Endodermal cell (in vitro differentiated cells): ENCODE results near the gene SCN9A. TPM values are rescaled to one million over a fixed set of nuclear protein-coding genes. Genes with fewer than 3 reads are reported as not detected.
"Not testable (repeated sequence)": the region's sequence is repeated elsewhere in the genome, so short reads cannot be mapped to it uniquely, and the experiment has no call there.

ENCODE experiments used
- DNase-seq: peaks from one replicate; pipeline ENCODE4 v3.0.0-alpha.2; 2017
- H3K27ac ChIP-seq: 2 replicates; pipeline ENCODE4 v1.5.1; 2013; ENCODE audit warnings: mild to moderate bottlenecking, low read depth, low read length, moderate library complexity
- H3K27me3 ChIP-seq: 2 replicates; pipeline ENCODE4 v1.6.1; 2013; ENCODE audit warnings: mild to moderate bottlenecking, low read length, moderate library complexity; ENCODE audit not compliant: insufficient read depth, control insufficient read depth, poor library complexity, severe bottlenecking
- H3K36me3 ChIP-seq: 2 replicates; pipeline ENCODE4 v1.7.0; 2013; ENCODE audit warnings: mild to moderate bottlenecking, low read length, moderate library complexity; ENCODE audit not compliant: control insufficient read depth, insufficient read depth
- H3K4me1 ChIP-seq: one replicate; pipeline ENCODE4 v1.7.0; 2013; ENCODE audit warnings: low read length; ENCODE audit not compliant: control insufficient read depth, insufficient read depth
- H3K4me3 ChIP-seq: 2 replicates; pipeline ENCODE4 v1.5.1; 2013; ENCODE audit warnings: mild to moderate bottlenecking, low read length, moderate library complexity
- H3K9ac ChIP-seq: 2 replicates; pipeline ENCODE4 v1.6.1; 2013; ENCODE audit warnings: mild to moderate bottlenecking, low read length, moderate library complexity; ENCODE audit not compliant: poor library complexity, severe bottlenecking; ENCODE audit errors: extremely low read depth
- H3K9me3 ChIP-seq: 2 replicates; pipeline ENCODE4 v1.6.1; 2013; ENCODE audit warnings: mild to moderate bottlenecking, low read length, moderate library complexity; ENCODE audit not compliant: control insufficient read depth
- H3K27ac Mint-ChIP-seq: 2 replicates; pipeline ENCODE4 v1.8.0; 2020; ENCODE audit warnings: mixed read lengths
- H3K27me3 Mint-ChIP-seq: 2 replicates; pipeline ENCODE4 v1.8.0; 2021; ENCODE audit warnings: mild to moderate bottlenecking, mixed read lengths; ENCODE audit not compliant: insufficient read depth
- H3K36me3 Mint-ChIP-seq: 2 replicates; pipeline ENCODE4 v1.8.0; 2020; ENCODE audit warnings: low read depth, mixed read lengths
- H3K4me1 Mint-ChIP-seq: 2 replicates; pipeline ENCODE4 v1.8.0; 2020; ENCODE audit warnings: mixed read lengths
- H3K4me3 Mint-ChIP-seq: 2 replicates; pipeline ENCODE4 v1.8.0; 2020; ENCODE audit warnings: mild to moderate bottlenecking, moderate library complexity, mixed read lengths
- H3K9me3 Mint-ChIP-seq: 2 replicates; pipeline ENCODE4 v1.8.0; 2020; ENCODE audit warnings: mild to moderate bottlenecking, mixed read lengths
- WGBS, 2 experiments: methylation state at CpG; one replicate each; pipeline versions ENCODE4 v1.1.5 to v1.1.7; 2013; ENCODE audit warnings: missing lambda C conversion rate in 2 of 2, mixed read lengths in 1 of 2; ENCODE audit not compliant: insufficient coverage in 1 of 2, insufficient read length in 1 of 2; 5-methylcytosine and 5-hydroxymethylcytosine counted together
- total RNA-seq, 2 donors: library from RNA; stranded (reverse); fragmentation: NEBNext Ultra II Directional in 1 of 2; extraction: Animal tissue kit (Norgen Biotek cat#: 25700) in 1 of 2; gene quantifications; 2 replicates in 1 of 2; 3 replicates in 1 of 2; pipeline ENCODE4 v1.2.1, GENCODE V29; 2021
- TF ChIP-seq, protein P1 (sequence below): fragments of 200-600 bp; sonication (generic); conservative IDR thresholded peaks from 2 replicates; pipeline ENCODE4 v1.5.0; 2021; ENCODE audit warnings: antibody characterized with exemption, mild to moderate bottlenecking

The SCN9A gene
- total RNA-seq, 2 donors from 2014 or later = 0.13 to 0.35 TPM

DNA sequence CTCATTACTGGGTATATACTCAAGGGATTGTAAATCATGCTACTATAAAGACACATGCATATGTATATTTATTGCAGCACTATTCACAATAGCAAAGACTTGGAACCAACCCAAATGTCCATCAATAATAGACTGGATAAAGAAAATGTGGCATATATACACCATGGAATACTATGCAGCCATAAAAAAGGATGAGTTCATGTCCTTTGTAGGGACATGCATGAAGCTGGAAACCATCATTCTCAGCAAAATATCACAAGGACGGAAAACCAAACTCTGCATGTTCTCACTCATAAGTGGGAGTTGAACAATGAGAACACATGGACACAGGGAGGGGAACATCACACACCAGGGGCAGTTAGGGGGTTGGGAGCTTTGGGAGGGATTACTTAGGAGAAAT, 169.6 kb downstream of the SCN9A start:
- not testable (repeated sequence) for H3K9ac ChIP-seq, H3K9me3 ChIP-seq, H3K36me3 Mint-ChIP-seq, H3K27ac Mint-ChIP-seq, H3K4me3 ChIP-seq, H3K27ac ChIP-seq, H3K36me3 ChIP-seq, H3K4me1 ChIP-seq, H3K4me3 Mint-ChIP-seq, H3K4me1 Mint-ChIP-seq, DNase-seq, H3K27me3 Mint-ChIP-seq, H3K27me3 ChIP-seq
- WGBS, 2 experiments = 88% methylated on average over 1 of the region's 1 CpG; no CpG with 5 or more reads in 1 of the 2 experiments
- peaks cover 18% of the 10 kb centered on the region for H3K9me3 Mint-ChIP-seq

DNA sequence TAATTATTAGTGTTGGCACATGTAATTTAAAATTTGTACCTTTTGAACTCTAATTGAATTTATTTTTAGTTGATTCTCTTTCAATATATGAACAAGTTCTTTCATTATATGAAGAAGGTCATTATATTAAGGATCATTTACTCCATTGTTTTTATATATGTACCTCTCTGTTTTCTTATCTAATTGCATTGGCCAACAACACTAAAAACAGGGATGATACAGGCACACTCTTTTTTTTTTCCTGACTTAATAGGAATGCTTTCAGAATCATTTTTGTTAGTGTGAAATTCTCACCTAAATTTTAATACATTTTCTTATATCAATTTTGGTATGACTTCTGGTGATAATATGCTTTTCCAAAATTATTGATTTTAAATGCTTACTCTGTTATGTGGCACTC, 173.0 kb downstream of the SCN9A start:
- no peak overlapping the region for H3K4me3 ChIP-seq
- H3K36me3 Mint-ChIP-seq = peaks cover 4% of the 10 kb centered on the region
- no peak overlapping the region for H3K4me3 Mint-ChIP-seq
- DNase-seq = no peak
- no peaks in the 10 kb centered on the region for H3K4me1 ChIP-seq
- no peaks in the 10 kb centered on the region for H3K4me1 Mint-ChIP-seq
- no peak overlapping the region for H3K27ac Mint-ChIP-seq
- H3K36me3 ChIP-seq = no peaks in the 10 kb centered on the region
- H3K9me3 ChIP-seq = no peaks in the 10 kb centered on the region
- peaks cover 15% of the 10 kb centered on the region for H3K9me3 Mint-ChIP-seq
- H3K27me3 Mint-ChIP-seq = no peaks in the 10 kb centered on the region
- no peak overlapping the region for H3K27ac ChIP-seq
- H3K9ac ChIP-seq = no peak overlapping the region
- TF ChIP-seq, protein P1, sequence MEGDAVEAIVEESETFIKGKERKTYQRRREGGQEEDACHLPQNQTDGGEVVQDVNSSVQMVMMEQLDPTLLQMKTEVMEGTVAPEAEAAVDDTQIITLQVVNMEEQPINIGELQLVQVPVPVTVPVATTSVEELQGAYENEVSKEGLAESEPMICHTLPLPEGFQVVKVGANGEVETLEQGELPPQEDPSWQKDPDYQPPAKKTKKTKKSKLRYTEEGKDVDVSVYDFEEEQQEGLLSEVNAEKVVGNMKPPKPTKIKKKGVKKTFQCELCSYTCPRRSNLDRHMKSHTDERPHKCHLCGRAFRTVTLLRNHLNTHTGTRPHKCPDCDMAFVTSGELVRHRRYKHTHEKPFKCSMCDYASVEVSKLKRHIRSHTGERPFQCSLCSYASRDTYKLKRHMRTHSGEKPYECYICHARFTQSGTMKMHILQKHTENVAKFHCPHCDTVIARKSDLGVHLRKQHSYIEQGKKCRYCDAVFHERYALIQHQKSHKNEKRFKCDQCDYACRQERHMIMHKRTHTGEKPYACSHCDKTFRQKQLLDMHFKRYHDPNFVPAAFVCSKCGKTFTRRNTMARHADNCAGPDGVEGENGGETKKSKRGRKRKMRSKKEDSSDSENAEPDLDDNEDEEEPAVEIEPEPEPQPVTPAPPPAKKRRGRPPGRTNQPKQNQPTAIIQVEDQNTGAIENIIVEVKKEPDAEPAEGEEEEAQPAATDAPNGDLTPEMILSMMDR = no peak
- H3K27me3 ChIP-seq = no peaks in the 10 kb centered on the region

DNA sequence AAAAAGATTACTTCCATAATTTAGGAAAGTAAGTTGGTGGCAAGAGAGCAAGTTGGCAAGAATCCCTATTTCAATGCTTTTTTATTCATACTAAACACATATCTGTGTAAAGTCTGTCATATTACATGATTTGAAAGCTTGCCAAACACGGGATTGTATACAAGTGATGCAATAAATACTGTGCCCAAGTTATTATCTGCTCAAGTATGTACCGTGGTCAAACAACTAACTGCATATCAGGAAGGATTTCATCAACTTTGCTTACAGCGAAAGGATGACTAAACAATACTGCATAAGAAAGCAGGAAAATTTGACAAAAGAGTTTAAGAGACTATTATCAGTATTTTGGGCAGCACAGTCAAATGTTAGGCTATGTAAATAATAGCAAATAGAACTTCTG, 178.3 kb downstream of the SCN9A start:
- Mint-ChIP-seq H3K4me3 (no peak overlapping the region), H3K9me3 (peaks cover 4% of the 10 kb centered on the region), H3K4me1 (no peaks in the 10 kb centered on the region), H3K27ac (no peak overlapping the region), H3K27me3 (no peaks in the 10 kb centered on the region), H3K36me3 (peaks cover 4% of the 10 kb centered on the region)
- Histone ChIP-seq H3K4me1 (no peaks in the 10 kb centered on the region), H3K27ac (no peak overlapping the region), H3K4me3 (no peak overlapping the region), H3K9ac (no peak overlapping the region), H3K27me3 (no peaks in the 10 kb centered on the region), H3K36me3 (no peaks in the 10 kb centered on the region), H3K9me3 (no peaks in the 10 kb centered on the region)
- TF ChIP-seq, protein P1 = no peak
- 94 to 95% methylated on average over 3 of the region's 3 CpGs for WGBS, 2 experiments
- no peak for DNase-seq

DNA sequence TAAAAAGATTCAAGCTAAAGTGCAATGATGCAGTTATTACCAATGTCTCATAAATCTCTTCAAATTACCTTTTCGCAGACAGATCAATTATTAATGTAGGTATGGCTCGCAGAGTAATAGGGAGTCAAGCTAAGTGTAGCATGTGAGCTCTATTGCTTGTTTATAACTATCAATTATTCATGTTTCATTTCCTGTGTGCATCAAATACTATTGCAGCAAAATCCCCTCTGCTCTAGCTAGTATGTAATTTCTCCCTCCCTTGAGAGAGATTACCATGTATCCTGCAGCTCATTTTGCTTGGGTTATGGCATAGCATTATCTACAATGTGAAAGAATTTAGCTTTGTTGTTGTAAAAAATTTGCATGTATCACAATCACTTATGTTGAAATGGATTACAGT, 182.3 kb downstream of the SCN9A start:
- Mint-ChIP-seq H3K4me1 (peaks cover 8% of the 10 kb centered on the region), H3K4me3 (no peak overlapping the region), H3K27me3 (no peaks in the 10 kb centered on the region), H3K27ac (no peak overlapping the region), H3K9me3 (no peaks in the 10 kb centered on the region), H3K36me3 (no peaks in the 10 kb centered on the region)
- Histone ChIP-seq H3K4me1 (no peaks in the 10 kb centered on the region), H3K27me3 (no peaks in the 10 kb centered on the region), H3K9me3 (no peaks in the 10 kb centered on the region), H3K9ac (no peak overlapping the region), H3K36me3 (no peaks in the 10 kb centered on the region), H3K4me3 (no peak overlapping the region), H3K27ac (no peak overlapping the region)
- no peak for DNase-seq
- TF ChIP-seq, protein P1 = no peak
- whole genome bisulfite sequencing, 2 experiments = 88% methylated on average over 1 of the region's 2 CpGs; no CpG with 5 or more reads in 1 of the 2 experiments
